GM12878 (cell line): ENCODE measurements around the gene EIF6. TPM values are rescaled to one million over a fixed set of nuclear protein-coding genes. Genes with fewer than 3 reads are reported as not detected.

Experiments
- ATAC-seq: fragments of 200-7000 bp; cut with Tn5 transposase; 3 replicates; pipeline ENCODE4 v1.9.1; 2020; ENCODE audit warnings: mild to moderate bottlenecking, moderate library complexity
- BruUV-seq: library from RNA; stranded (reverse); fragments of 400-500 nt; replicated peaks from 2 replicates; lab custom pipeline; 2021; lab: Mats Ljungman, UMichigan
- CTCF ChIA-PET: fragments of 300-600 bp; sonication (Branson Sonifier 250); formaldehyde crosslinking; extraction: SDS; loops from one replicate; lab custom pipeline; 2021; ENCODE audit warnings: inconsistent platforms; lab: Yijun Ruan, JAX
- POLR2A ChIA-PET: fragments of 350-600 bp; formaldehyde crosslinking; extraction: SDS; loops from one replicate; lab custom pipeline; 2021; ENCODE audit warnings: inconsistent platforms; lab: Charles Lee
- RAD21 ChIA-PET: fragments of 300-600 bp; sonication (Branson Sonifier 250); formaldehyde crosslinking; loops from one replicate; lab custom pipeline; 2023; ENCODE audit warnings: antibody characterized with exemption; ENCODE audit not compliant: unreplicated experiment; lab: Charles Lee
- SMC1A ChIA-PET: fragments of 300-600 bp; sonication (Branson Sonifier 250); formaldehyde crosslinking; loops from one replicate; lab custom pipeline; 2023; ENCODE audit not compliant: unreplicated experiment, uncharacterized antibody; lab: Charles Lee
- DNase-seq: peaks from one replicate; pipeline ENCODE4 v3.0.0-alpha.2; 2011; ENCODE audit warnings: low read depth, low spot score
- FAIRE-seq: peaks from 3 replicates; lab custom pipeline; 2011; peaks lifted over from hg19 to GRCh38; lab: Jason Lieb, UNC
- H2AFZ ChIP-seq: 2 replicates; pipeline ENCODE4 v1.6.0; 2011; ENCODE audit warnings: low read depth, low read length, control low read depth; ENCODE audit not compliant: control insufficient read depth
- H3K27ac ChIP-seq: 2 replicates; pipeline ENCODE4 v1.5.1; 2011; ENCODE audit warnings: control low read depth; ENCODE audit not compliant: control insufficient read depth, insufficient read depth
- H3K27me3 ChIP-seq, 2 experiments: replicated peaks in 1 of 2; 2 replicates each; pipeline versions ENCODE4 v1.6.0 to v1.6.1; 2011; ENCODE audit warnings: low read length in 1 of 2; ENCODE audit not compliant: control insufficient read depth in 2 of 2, insufficient read depth in 2 of 2
- H3K36me3 ChIP-seq, 2 experiments: 2 replicates each; pipeline ENCODE4 v1.5.1; 2011; ENCODE audit warnings: low read length in 1 of 2; ENCODE audit not compliant: control insufficient read depth in 2 of 2, insufficient read depth in 2 of 2
- H3K4me1 ChIP-seq: 2 replicates; pipeline ENCODE4 v1.6.1; 2011; ENCODE audit warnings: mild to moderate bottlenecking, low read length, moderate library complexity, mixed read lengths; ENCODE audit not compliant: control insufficient read depth, insufficient read depth
- H3K4me2 ChIP-seq: 2 replicates; pipeline ENCODE4 v1.6.0; 2011; ENCODE audit warnings: control low read depth; ENCODE audit not compliant: control insufficient read depth, insufficient read depth
- H3K4me3 ChIP-seq: fragments of 200-600 bp; sonication (generic); 2 replicates; pipeline ENCODE4 v1.5.1; 2016
- H3K79me2 ChIP-seq: 2 replicates; pipeline ENCODE4 v1.6.0; 2011; ENCODE audit warnings: low read length; ENCODE audit not compliant: control insufficient read depth, insufficient read depth
- H3K9ac ChIP-seq: 2 replicates; pipeline ENCODE4 v1.8.0; 2011; ENCODE audit warnings: low read length, control low read depth, mixed read lengths; ENCODE audit not compliant: control insufficient read depth, insufficient read depth
- H3K9me3 ChIP-seq: replicated peaks from 3 replicates; pipeline ENCODE4 v1.5.1; 2011; ENCODE audit warnings: mild to moderate bottlenecking, low read length; ENCODE audit not compliant: control insufficient read depth, insufficient read depth
- H4K20me1 ChIP-seq: 2 replicates; pipeline ENCODE4 v1.6.0; 2011; ENCODE audit not compliant: control insufficient read depth, insufficient read depth
- PML ChIP-seq: IDR thresholded peaks from 2 replicates; pipeline ENCODE4 v1.6.1; 2012; ENCODE audit warnings: low read length, inconsistent platforms
- RAD21 ChIP-seq: IDR thresholded peaks from 2 replicates; pipeline ENCODE4 v1.6.1; 2011; ENCODE audit warnings: mild to moderate bottlenecking, low read depth, low read length, moderate library complexity; ENCODE audit not compliant: insufficient read depth
- RELA ChIP-seq: fragments of 450-650 bp; IDR thresholded peaks from 2 replicates; pipeline ENCODE4 v1.8.0; 2014; ENCODE audit warnings: borderline replicate concordance; ENCODE audit not compliant: partially characterized antibody
- RUNX3 ChIP-seq: IDR thresholded peaks from 2 replicates; pipeline ENCODE4 v1.6.1; 2012; ENCODE audit warnings: low read length, inconsistent platforms
- SIN3A ChIP-seq: IDR thresholded peaks from 2 replicates; pipeline ENCODE4 v1.6.1; 2012; ENCODE audit warnings: low read depth, low read length, improper control_type of control experiment
- SP1 ChIP-seq: IDR thresholded peaks from one replicate; pipeline ENCODE4 v1.6.1; 2011; ENCODE audit warnings: low read depth, low read length
- SPI1 ChIP-seq: IDR thresholded peaks from 2 replicates; pipeline ENCODE4 v1.6.1; 2011; ENCODE audit warnings: low read depth, mild to moderate bottlenecking, low read length, moderate library complexity, borderline replicate concordance; ENCODE audit not compliant: insufficient read depth
- ZNF207 ChIP-seq: fragments of 450-650 bp; IDR thresholded peaks from 2 replicates; pipeline ENCODE4 v1.6.1; 2014; ENCODE audit warnings: antibody characterized with exemption, mild to moderate bottlenecking, borderline replicate concordance
- ZNF622 ChIP-seq: fragments of 450-650 bp; IDR thresholded peaks from 2 replicates; pipeline ENCODE4 v1.6.1; 2017; ENCODE audit warnings: mild to moderate bottlenecking, inconsistent platforms
- ZSCAN29 ChIP-seq: fragments of 450-650 bp; IDR thresholded peaks from 2 replicates; pipeline ENCODE4 v1.6.1; 2017; ENCODE audit warnings: mild to moderate bottlenecking, moderate library complexity
- WGBS: methylation state at CpG from one replicate; pipeline ENCODE4 v1.1.6; 2016; ENCODE audit warnings: low lambda C conversion rate; ENCODE audit not compliant: insufficient replicate concordance, insufficient coverage; ENCODE audit errors: missing lambda C conversion rate; 5-methylcytosine and 5-hydroxymethylcytosine counted together
- in situ Hi-C: fragments of 300-500 bp; cut with MboI; formaldehyde crosslinking; loops from 9 replicates; pipeline ENCODE4 v1.14.3; 2018; ENCODE audit warnings: mixed read lengths
- intact Hi-C: fragments of 100-400 bp; cut with micrococcal nuclease; formaldehyde crosslinking; loops from one replicate; pipeline ENCODE4 v1.14.2; 2022; ENCODE audit not compliant: unreplicated experiment
- polyA plus RNA-seq, 11 experiments: library from polyadenylated mRNA; depleted of rRNA in 4 of 11; unstranded in 6 of 11; stranded (reverse) in 5 of 11; fragments of >200 nt; fragmentation: Nextera tagmentation in 4 of 11; fragmentation: Illumina TruSeq in 1 of 11; extraction: Ambion mirVana in 4 of 11; extraction: Trizol in 1 of 11; gene quantifications; 1 replicate in 1 of 11; 2 replicates in 10 of 11; pipeline versions ENCODE4 v1.2.1 to v1.2.3, GENCODE V29; 2011 to 2016; ENCODE audit warnings: inconsistent platforms in 2 of 11, missing spikeins in 2 of 11, low read depth in 1 of 11
- total RNA-seq, 4 experiments: library from RNA; depleted of rRNA in 3 of 4; stranded (reverse); fragments of >200 nt in 3 of 4; fragmentation: Illumina TruSeq in 1 of 4; extraction: Trizol in 1 of 4; gene quantifications; 2 replicates each; pipeline versions ENCODE4 v1.2.1 to v1.2.3, GENCODE V29; 2013 to 2021
- TF ChIP-seq, protein P1 (sequence below): fragments of 450-650 bp; IDR thresholded peaks from 2 replicates; pipeline ENCODE4 v1.6.1; 2017; ENCODE audit warnings: low read depth, mild to moderate bottlenecking, moderate library complexity

Gene EIF6
- total and polyA plus RNA-seq, 10 of the 15 experiments (the other 5 are each of a cell fraction or from before 2014, with no cell fraction given): 127 to 607 (median 197) TPM

DNA sequence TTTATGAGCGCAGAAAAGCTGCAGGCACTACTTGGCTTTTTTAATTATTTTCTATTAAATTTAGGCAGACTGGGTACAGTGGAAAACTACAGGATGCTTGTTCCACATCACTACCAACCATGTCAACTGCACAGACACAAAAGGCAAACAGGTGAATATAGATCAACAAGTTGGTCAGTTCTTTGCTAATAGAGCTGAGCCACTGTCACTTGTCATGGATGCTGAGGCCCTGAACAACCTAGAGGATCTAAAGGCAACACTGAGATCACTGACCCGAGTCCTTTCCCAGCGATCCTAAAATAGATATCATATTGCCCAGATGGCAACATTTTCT, 42.1 kb upstream of the EIF6 start (continued):
- TF ChIP-seq RAD21: no peak
- no peak for TF ChIP-seq PML
- no peak for TF ChIP-seq RELA
- TF ChIP-seq ZNF622: no peak
- no peak for TF ChIP-seq RUNX3

DNA sequence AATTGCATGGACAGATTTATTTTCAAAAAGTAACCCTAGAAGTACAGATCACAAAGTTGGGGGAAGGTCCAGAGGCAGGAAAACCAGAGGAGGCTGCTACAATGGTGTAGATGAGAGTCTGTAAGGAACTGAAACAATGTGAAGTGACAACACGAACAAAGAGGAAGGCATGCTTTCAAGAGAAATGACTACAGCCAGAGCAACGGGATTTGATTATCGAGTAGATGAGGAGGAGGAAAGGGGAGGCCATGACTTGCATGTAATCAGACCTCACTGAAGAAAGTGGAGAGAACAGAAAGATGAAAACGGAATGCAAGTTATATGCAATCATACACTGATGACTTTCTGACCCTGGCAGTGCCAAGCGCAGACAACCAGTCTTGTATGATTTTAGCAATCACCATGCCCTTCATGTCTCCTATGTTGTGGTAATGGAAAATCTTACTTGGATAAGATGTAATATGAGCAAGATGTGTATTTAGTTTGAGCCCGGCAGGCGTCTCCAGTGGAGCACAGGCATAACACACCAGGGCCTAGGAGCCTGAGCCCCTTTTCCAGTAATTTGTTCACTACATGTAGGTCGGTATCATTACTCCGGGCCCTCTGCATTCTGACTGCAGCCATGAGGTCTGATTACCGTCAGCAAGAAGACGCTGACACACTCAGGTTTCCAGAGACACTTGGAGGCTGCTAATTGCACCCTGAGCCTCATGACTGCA, 41.6 kb upstream of the EIF6 start:
- SMC1A ChIA-PET: no interaction called here
- CTCF ChIA-PET: interaction anchor here (1.0 to 1.6 kb wide), 2 partner anchors 22 to 121 kb away, joined by 3 to 4 read pairs; no protein-coding TSS in a partner anchor
- ATAC-seq (no peak), FAIRE-seq (no peak), DNase-seq (no peak)
- Histone ChIP-seq H3K4me1 (no peaks in the 10 kb centered on the region), H3K79me2 (no peaks in the 10 kb centered on the region), H3K27me3 (no peaks in the 10 kb centered on the region), H2AFZ (no peak overlapping the region), H3K9ac (no peak overlapping the region), H3K4me2 (no peak overlapping the region), H3K27ac (no peak overlapping the region), H3K36me3 (peaks cover 0 to 7% of the 10 kb centered on the region in 2 experiments; a peak in 1 of 4 replicates), H3K9me3 (no peaks in the 10 kb centered on the region), H3K4me3 (no peak overlapping the region), H4K20me1 (no peaks in the 10 kb centered on the region)
- in situ Hi-C loops: no loop called here
- WGBS: 92% methylated on average over 11 of the region's 11 CpGs
- RAD21 ChIA-PET: no interaction called here
- BruUV-seq: no TSS peak
- intact Hi-C loops: no loop called here
- peak; percentile 72; the same call in 1 of the 2 replicates for TF ChIP-seq SPI1
- TF ChIP-seq, protein P1, sequence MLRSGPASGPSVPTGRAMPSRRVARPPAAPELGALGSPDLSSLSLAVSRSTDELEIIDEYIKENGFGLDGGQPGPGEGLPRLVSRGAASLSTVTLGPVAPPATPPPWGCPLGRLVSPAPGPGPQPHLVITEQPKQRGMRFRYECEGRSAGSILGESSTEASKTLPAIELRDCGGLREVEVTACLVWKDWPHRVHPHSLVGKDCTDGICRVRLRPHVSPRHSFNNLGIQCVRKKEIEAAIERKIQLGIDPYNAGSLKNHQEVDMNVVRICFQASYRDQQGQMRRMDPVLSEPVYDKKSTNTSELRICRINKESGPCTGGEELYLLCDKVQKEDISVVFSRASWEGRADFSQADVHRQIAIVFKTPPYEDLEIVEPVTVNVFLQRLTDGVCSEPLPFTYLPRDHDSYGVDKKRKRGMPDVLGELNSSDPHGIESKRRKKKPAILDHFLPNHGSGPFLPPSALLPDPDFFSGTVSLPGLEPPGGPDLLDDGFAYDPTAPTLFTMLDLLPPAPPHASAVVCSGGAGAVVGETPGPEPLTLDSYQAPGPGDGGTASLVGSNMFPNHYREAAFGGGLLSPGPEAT: no peak
- TF ChIP-seq SIN3A: no peak
- no peak for TF ChIP-seq ZSCAN29
- TF ChIP-seq ZNF207: no peak
- TF ChIP-seq SP1: no peak
- POLR2A ChIA-PET: interaction anchor here (0.6 kb wide), 1 partner anchor 471 kb away, joined by 4 read pairs; no protein-coding TSS in a partner anchor
